ENCODE measurements around the gene BAZ1B.
"Not testable (repeated sequence)": the region's sequence is repeated elsewhere in the genome, so short reads cannot be mapped to it uniquely, and the experiment has no call there.

- not testable (repeated sequence) for TF ChIP-seq ATF6 (CRISPR knock-in tag; IDR thresholded peaks at IDR 0.05); ARID4B (CRISPR knock-in tag; IDR thresholded peaks at IDR 0.05; ENCODE audit: borderline replicate concordance); ESRRA (CRISPR knock-in tag; IDR thresholded peaks at IDR 0.05; ENCODE audit: borderline replicate concordance); ZNF416 (CRISPR knock-in tag; IDR thresholded peaks at IDR 0.05); CTCF (IDR thresholded peaks at IDR 0.05); AR (CRISPR knock-in tag; IDR thresholded peaks at IDR 0.05); ZNF232 (CRISPR knock-in tag; IDR thresholded peaks at IDR 0.05); IRF2 (CRISPR knock-in tag; IDR thresholded peaks at IDR 0.05; ENCODE audit: borderline replicate concordance, low read depth)
Measured at GRCh38 chr7:73550093-73550492, 28.0 kb upstream of the BAZ1B start.

All from WTC11 (cell line).